GM21825 (cell line): ENCODE results near the gene SLC44A5.
"Not testable (repeated sequence)": the region's sequence is repeated elsewhere in the genome, so short reads cannot be mapped to it uniquely, and the experiment has no call there.

Experiments
- ATAC-seq: cut with Tn5 transposase; IDR thresholded peaks from one replicate; pipeline ENCODE4 v1.9.1; 2021; ENCODE audit warnings: mild to moderate bottlenecking, moderate library complexity; ENCODE audit not compliant: unreplicated experiment

The SLC44A5 gene

GRCh38 chr1:75293270-75293669, 317.6 kb downstream of the SLC44A5 start:
- ATAC-seq = no peak

GRCh38 chr1:75292013-75292412, 318.9 kb downstream of the SLC44A5 start:
- no peak for ATAC-seq

- no peak for ATAC-seq
These were observed 334.5 kb downstream of the SLC44A5 start for GRCh38 chr1:75276385-75276784.

- no peak for ATAC-seq
These were observed 335.3 kb downstream of the SLC44A5 start for GRCh38 chr1:75275631-75276030.

GRCh38 chr1:75274920-75275506, 335.9 kb downstream of the SLC44A5 start:
- no peak for ATAC-seq

- ATAC-seq = no peak
These were observed 337.8 kb downstream of the SLC44A5 start for GRCh38 chr1:75273110-75273509.

- peak; percentile 79 for ATAC-seq
These were observed 345.1 kb downstream of the SLC44A5 start for GRCh38 chr1:75265792-75266191.

- no peak for ATAC-seq
These were observed 346.8 kb downstream of the SLC44A5 start for GRCh38 chr1:75264112-75264511.

- not testable (repeated sequence) for ATAC-seq
These were observed 347.3 kb downstream of the SLC44A5 start for GRCh38 chr1:75263616-75264015.

GRCh38 chr1:75261946-75262345, 349.0 kb downstream of the SLC44A5 start:
- not testable (repeated sequence) for ATAC-seq

GRCh38 chr1:75258351-75258750, 352.6 kb downstream of the SLC44A5 start:
- no peak for ATAC-seq

GRCh38 chr1:75257424-75257823, 353.5 kb downstream of the SLC44A5 start:
- no peak for ATAC-seq

GRCh38 chr1:75250114-75250513, 360.8 kb downstream of the SLC44A5 start:
- not testable (repeated sequence) for ATAC-seq

- ATAC-seq = no peak
These were observed 365.7 kb downstream of the SLC44A5 start for GRCh38 chr1:75245239-75245638.

- no peak for ATAC-seq
These were observed 367.8 kb downstream of the SLC44A5 start for GRCh38 chr1:75243124-75243523.

GRCh38 chr1:75237316-75237715, 373.6 kb downstream of the SLC44A5 start:
- no peak for ATAC-seq

GRCh38 chr1:75234562-75234961, 376.4 kb downstream of the SLC44A5 start:
- ATAC-seq = no peak

- peak; percentile 87 for ATAC-seq
These were observed 377.5 kb downstream of the SLC44A5 start for GRCh38 chr1:75233302-75233929.

GRCh38 chr1:75220072-75220471, 390.8 kb downstream of the SLC44A5 start:
- no peak for ATAC-seq

GRCh38 chr1:75214017-75214416, 396.9 kb downstream of the SLC44A5 start:
- no peak for ATAC-seq

- ATAC-seq = no peak
These were observed 399.3 kb downstream of the SLC44A5 start for GRCh38 chr1:75211648-75212047.

GRCh38 chr1:75208862-75209261, 402.1 kb downstream of the SLC44A5 start:
- ATAC-seq = no peak
